NCI-H1092 treated with DMSO at 0.1 percent for 48 hours (cell line): ENCODE data around the gene TNNT1.
A peak's percentile ranks its signal among the peaks of the same experiment; 100 is the strongest.

Experiments
- DNase-seq: peaks from one replicate; lab custom pipeline; 2025; lab: John Stamatoyannopoulos, UW

TNNT1 gene

DNA sequence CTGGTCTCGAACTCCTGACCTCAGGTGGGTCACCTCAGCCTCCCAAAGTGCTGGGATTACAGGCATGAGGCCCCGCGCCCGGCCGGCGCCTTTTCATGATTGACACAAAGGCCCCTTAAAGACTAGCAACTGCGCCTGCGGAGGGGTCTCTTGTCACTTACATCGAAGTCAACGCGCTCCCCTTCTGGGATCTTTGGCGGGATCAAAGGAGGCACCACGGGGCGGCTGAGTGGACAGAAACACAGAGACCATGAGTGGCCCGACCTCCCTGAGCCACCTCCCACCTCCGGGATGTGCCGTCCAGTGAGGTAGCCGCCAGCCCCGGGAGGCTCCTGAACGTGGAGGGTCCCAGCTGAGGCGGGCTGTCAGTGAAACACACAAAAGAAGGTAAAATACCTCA is 7.3 kb downstream of the TNNT1 start:
- no peak for DNase-seq

DNA sequence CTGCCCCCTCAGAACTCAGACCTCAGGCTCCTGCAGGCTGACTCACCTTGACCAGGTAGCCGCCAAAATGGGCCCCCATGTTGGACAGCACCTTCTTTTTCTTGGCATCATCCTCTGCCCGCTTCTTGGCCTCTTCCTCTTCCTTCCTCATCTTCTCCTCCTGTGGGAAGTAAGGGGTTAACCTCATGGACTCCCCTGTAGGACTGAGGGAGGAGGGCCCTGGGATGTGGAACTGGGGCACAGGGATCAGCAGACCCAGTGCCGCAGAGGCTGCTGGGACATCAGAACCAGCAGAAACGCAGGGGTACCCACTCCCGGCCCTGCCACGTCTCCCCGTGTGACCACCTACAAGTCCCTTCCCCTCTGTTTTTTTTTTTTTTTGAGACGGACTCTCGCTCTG is 11.1 kb downstream of the TNNT1 start:
- DNase-seq, result no peak

DNA sequence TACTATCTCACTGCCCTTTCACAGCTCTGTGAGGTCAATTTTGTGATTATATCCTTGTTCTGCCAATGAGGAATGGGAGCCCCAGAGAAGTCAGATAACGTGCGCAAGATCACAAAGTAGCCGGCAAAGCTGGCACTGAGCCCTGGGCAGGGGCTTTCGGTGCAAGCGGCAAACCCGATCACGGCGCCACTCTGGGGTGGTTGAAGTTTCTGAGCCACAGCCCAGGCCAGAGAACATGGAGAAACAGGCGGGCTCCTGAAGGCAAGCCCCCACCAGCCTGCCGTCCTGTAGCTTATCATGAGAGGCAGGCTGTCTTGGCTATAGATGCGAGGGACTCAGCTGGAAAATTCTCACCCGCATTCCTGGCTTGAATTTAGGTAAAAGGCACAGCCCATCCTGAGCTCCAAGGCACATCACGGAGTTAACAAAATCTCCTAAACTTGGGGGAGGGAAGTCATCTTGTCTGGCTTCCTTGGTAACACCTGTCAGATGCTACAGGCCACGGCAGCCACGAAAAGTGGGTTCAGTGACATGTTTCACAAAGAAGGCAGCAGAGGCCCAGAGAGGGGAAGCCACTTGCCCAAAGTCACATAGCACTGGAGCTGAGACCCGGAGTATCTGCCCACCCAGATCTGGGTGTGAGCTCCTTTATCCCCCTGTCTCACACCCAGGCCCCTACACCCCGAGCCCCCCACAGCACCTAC is 12.5 kb downstream of the TNNT1 start:
- DNase-seq, result no peak

DNA sequence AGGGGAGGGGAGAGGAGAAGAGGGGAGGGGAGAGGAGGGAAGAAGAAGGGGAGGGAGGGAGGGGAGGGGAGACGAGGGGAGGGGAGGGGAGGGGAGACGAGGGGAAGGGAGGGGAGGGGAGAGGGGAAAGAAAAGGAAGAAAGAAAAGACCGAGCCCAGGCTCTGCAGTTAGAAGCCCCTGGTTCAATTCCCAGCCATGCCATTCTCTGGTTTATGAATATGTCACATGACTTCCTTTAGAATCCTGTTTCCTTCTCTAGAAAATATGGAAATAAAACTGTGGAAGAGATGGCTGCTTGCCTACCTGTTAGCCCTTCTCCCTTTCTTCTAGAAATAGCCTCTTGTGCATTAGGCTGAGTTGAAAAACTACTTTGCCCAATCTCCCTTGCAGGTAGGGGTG is 14.3 kb downstream of the TNNT1 start:
- DNase-seq, result no peak

DNA sequence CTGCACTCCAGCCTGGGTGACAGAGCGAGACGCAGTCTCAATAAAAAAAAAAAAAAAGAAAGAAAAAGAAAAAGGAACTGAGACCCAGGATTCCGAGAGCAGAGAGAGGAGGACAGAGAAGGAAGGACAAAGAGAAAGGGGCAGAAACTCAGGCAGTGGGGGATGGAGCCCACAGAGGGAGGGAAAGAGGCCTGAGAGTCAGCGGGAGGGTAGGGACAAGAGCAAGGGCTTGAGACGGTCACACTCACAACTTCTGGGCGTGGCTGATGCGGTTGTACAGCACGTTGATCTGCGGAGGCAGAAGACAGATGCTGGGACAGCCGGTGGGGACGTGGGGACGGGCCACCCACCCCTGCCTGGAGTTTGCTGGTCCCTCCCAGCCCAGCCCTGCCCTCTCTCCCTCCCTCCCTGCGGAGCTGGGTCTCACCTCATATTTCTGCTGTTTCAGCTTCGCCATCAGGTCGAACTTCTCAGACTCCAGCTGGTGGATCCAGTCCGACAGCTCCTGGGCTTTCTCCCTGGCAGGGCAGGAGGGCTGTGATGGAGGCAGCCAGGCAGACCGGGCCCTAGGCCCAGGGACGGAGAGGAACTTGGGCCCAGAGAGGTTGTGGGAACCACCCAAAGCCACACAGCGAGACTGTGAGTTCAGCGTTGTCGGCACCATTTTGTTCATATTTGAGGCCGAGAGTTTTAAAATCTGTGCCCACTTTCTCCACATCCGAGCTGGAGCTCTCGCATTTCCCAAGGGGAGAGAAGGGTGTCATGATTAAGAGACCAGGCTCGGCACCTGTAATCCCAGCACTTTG is 15.2 kb downstream of the TNNT1 start:
- DNase-seq, result no peak

DNA sequence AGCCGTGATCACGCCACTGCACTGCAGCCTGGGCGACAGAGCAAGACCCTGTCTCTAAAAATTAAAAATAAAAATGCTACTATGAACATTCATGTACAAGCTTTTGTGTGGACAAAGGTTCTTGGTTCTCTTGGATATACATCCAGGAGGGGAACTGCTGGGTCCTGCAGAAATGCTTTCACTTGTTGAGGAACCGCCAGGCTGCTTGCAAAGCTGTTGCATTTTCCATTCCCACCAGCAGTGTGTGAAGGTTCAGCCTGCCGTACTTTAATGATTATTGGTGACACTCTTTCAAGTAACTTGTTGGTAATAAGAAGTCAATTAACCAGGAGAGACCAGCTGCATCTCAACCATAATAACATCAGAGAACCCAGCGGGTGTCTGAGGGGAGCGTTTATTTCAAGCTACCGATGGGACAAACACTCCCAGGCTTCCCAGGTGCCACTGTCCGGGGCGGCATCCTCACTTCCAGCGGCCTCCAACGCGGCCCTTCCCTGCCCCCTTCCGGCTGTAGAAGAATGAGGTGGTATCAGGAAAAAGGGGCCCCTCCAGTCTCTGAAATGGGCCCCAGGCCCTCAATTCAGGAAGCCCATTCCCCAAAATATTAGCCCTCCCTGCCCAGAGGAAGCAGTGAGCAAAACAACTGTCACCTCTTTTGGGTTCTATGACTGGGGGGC is 16.4 kb downstream of the TNNT1 start:
- no peak for DNase-seq

DNA sequence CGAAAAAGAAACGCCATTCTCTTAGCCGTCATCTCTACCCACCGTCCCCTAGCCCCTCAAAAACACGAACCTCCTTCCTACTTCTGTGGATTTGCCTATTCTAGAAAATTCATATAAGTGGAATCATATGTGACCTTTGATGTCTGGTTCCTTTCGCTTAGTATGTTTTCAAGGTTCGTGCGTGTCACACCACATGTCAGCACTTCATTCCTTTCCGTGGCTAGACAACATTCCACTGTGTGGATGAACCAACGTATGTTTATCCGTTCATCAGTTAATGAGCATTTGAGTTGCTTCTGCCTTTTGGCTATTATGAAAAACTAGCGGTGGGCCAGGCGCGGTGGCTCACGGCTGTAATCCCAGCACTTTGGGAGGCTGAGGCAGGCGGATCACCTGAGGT is 17.6 kb downstream of the TNNT1 start:
- DNase-seq, result no peak

DNA sequence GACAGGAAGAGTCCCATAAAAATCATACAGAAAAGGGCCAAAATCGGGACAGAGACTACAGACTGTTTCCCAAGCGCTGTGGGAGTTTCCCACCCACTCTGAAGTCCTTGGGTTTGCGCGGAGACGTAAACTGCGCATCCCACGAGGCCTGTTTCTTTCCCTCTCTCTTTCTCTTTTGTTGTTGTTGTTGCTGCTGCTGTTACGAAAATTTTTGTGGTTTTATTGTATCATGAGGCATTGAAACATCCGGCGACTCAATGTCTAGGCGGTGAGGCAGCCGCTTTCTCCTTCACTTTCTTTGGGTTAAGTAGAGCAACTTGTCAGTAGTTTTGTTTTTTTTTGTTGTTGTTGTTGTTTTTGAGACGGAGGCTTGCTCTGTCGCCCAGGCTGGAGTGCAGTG is 30.0 kb downstream of the TNNT1 start:
- no peak for DNase-seq

DNA sequence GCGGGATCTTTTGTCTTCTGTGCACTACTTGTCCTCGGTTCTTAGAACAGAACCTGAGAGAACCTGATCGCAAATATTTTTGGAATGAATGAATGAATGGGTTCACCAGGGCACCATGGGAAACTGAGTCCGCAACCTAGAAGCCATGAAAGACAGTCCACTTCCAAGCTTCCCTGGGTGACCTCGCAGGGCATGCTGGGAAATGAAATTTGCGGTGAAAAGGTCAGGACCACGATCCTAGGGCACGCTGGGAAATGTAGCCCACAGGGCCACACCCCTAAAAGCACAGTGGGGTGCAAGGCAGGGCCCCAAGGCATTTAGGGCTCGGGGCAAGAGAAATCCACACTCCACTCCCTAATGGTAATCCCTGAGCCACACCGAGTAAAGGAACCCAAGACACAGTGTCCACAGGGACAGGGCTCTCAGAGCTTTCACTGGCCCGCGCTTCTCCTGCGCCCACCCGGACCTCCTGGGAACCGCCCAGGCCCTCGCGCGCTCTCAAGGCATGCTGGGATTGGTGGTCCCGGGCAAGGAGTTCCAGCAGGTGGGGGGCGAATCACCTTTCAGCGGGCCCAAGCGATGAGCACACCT is 30.5 kb downstream of the TNNT1 start:
- no peak for DNase-seq

DNA sequence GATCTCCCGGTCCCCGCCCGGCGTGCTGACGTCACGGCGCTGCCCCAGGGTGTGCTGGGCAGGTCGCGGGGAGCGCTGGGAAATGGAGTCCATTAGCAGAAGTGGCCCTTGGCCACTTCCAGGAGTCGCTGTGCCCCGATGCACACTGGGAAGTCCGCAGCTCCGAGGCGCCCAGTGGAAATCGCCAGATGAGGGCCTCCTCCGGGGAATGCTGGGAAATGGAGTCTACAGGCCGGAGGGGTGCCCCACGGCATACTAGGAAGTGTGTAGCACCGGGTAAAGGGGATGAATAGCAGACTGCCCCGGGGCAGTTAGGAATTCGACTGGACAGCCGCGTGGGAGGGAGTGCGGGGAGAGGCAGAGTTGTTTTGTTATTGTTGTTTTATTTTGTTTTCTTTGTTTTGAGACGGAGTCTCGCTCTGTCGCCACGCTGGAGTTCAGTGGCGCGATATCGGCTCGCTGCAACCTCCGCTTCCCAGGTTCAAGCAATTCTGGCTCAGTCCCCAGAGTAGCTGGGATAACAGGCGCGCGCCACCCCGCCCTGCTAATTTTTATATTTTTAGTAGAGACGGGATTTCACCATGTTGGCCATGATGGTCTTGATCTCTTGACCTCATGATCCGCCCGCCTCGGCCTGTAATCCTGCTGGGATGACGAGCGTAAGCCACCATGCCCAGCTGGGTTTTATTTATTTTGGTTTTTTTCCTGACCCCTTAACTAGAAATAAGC is 31.2 kb downstream of the TNNT1 start:
- DNase-seq, result peak; percentile 94

DNA sequence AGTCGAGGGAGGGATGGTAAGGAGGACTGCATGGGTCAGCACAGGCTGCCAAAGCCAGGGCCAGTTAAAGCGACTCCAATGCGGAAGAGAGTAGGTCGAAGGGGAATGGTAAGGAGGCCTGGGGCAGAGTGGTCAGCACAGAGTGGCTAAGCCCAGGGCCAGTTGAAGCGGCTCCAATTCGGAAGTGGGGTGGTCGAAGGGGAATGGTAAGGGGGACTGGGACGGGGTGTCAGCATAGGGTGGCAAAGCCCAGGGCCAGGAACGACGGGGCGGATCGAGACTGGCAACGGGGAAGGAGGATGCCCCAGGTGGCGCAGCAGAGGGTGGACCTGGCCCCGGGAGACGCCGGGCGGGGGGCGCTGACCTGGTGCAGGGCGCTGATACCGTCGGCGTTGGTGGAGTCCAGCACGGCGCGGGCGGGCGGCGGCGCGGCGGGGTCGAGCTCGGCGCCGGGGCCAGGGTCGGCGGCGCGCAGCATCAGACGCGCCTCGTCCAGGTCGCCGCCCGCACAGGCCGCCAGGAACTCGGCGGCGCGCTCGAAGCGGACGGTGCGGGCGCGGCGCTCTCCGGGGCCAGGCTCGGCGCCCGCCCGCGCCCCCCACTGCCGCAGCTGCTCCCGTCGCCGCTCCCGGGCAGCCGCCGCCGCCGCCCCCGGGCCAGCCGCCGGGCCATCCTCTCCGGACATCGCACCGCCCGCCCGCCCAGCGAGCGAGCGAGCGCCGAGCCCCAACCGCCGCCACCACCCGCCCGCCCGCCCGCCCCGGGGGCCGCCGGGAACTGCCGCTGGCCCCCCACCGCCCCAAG is 31.9 kb downstream of the TNNT1 start, which contains the start of gene PPP1R12C:
PPP1R12C (minus strand) TSS at position 779 of the 804 bp plus-strand sequence; CDS start at position 685, 94 bp downstream.
- no peak for DNase-seq

DNA sequence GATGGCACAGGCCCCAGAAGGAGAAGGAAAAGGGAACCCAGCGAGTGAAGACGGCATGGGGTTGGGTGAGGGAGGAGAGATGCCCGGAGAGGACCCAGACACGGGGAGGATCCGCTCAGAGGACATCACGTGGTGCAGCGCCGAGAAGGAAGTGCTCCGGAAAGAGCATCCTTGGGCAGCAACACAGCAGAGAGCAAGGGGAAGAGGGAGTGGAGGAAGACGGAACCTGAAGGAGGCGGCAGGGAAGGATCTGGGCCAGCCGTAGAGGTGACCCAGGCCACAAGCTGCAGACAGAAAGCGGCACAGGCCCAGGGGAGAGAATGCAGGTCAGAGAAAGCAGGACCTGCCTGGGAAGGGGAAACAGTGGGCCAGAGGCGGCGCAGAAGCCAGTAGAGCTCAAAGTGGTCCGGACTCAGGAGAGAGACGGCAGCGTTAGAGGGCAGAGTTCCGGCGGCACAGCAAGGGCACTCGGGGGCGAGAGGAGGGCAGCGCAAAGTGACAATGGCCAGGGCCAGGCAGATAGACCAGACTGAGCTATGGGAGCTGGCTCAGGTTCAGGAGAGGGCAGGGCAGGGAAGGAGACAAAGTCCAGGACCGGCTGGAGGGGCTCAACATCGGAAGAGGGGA is 32.7 kb downstream of the TNNT1 start:
- no peak for DNase-seq

DNA sequence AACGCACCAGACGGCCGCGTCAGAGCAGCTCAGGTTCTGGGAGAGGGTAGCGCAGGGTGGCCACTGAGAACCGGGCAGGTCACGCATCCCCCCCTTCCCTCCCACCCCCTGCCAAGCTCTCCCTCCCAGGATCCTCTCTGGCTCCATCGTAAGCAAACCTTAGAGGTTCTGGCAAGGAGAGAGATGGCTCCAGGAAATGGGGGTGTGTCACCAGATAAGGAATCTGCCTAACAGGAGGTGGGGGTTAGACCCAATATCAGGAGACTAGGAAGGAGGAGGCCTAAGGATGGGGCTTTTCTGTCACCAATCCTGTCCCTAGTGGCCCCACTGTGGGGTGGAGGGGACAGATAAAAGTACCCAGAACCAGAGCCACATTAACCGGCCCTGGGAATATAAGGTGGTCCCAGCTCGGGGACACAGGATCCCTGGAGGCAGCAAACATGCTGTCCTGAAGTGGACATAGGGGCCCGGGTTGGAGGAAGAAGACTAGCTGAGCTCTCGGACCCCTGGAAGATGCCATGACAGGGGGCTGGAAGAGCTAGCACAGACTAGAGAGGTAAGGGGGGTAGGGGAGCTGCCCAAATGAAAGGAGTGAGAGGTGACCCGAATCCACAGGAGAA is 33.5 kb downstream of the TNNT1 start:
- DNase-seq, result no peak

DNA sequence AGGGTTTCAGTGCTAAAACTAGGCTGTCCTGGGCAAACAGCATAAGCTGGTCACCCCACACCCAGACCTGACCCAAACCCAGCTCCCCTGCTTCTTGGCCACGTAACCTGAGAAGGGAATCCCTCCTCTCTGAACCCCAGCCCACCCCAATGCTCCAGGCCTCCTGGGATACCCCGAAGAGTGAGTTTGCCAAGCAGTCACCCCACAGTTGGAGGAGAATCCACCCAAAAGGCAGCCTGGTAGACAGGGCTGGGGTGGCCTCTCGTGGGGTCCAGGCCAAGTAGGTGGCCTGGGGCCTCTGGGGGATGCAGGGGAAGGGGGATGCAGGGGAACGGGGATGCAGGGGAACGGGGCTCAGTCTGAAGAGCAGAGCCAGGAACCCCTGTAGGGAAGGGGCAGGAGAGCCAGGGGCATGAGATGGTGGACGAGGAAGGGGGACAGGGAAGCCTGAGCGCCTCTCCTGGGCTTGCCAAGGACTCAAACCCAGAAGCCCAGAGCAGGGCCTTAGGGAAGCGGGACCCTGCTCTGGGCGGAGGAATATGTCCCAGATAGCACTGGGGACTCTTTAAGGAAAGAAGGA is 34.4 kb downstream of the TNNT1 start:
- DNase-seq, result no peak

DNA sequence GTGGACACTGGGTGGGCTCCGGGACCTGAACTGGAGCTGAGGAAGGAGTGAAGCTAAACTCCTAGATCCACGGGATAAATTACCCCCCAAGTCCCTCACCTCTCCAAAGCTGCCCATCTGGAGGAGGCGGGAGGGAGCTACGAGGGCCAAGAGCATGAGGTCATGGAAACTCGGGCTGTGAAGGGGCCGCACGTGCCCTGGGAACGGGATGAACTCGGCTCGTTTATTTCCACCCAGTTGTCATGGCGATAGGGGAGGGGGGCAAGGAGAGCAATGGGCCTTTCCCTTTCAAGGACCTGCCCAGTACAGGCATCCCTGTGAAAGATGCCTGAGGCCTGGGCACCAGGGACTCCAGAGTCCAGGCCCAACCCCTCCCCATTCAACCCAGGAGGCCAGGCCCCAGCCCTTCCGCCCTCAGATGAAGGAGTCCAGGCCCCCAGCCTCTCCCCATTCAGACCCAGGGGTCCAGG is 35.4 kb downstream of the TNNT1 start:
- no peak for DNase-seq

DNA sequence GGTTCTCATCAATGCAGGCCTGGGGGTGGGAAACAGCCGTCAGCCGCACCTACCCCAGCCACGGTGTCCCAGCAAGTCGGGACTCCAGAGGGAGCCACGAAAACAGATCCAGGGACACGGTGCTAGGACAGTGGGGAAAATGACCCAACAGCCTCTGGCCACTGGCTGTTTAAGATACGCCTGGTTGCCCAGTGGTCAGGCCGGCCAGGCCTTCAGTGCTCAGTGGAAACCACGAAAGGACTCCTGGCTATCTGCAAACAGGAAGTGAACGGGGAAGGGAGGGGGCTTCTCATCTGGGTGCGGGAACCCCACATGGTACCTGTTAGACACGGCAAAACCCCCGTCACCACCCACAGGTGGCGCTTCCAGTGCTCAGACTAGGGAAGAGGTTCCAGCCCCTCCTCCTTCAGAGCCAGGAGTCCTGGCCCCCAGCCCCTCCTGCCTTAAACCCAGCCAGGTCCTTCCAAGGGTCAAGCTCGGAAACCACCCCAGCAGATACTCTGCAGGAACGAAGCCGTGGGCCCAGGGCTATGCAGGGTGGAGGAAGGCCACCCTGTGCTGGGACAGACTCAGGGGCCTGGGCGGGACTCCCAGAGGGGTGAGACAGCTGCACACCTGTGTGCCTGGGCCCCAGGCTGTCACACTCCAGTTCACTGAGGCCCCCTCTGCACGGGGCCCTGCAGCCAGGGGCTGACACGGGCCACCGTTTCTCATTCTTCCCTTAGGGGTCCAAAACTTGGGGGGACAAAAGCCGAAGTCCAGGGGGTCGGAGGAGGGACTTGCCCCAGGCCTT is 36.0 kb downstream of the TNNT1 start:
- no peak for DNase-seq

DNA sequence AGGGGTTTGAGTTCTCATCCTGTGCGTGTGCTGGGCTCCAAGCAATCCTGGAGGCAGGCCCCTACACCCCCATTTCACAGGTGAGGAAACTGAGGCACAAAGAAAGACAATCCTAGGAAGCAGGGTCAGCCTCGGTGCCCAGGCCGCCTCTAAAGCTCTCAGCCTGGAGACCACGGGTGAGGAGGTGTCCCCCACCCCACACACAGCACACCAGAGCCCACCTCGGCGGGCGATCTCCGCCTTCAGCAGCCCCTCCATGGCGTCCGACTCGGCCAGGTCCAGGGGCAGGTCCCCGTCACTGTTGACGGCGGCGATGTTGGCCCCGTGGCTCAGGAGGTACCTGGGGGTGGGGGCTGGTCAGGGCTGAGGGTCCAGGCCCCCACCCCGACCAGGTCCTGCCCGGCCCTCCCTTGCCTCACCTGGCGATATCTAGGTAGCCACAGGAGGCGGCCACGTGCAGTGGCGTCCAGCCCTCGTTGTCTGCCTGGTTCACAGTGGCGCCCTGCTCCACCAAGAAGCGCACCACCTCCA is 36.7 kb downstream of the TNNT1 start:
- no peak for DNase-seq

DNA sequence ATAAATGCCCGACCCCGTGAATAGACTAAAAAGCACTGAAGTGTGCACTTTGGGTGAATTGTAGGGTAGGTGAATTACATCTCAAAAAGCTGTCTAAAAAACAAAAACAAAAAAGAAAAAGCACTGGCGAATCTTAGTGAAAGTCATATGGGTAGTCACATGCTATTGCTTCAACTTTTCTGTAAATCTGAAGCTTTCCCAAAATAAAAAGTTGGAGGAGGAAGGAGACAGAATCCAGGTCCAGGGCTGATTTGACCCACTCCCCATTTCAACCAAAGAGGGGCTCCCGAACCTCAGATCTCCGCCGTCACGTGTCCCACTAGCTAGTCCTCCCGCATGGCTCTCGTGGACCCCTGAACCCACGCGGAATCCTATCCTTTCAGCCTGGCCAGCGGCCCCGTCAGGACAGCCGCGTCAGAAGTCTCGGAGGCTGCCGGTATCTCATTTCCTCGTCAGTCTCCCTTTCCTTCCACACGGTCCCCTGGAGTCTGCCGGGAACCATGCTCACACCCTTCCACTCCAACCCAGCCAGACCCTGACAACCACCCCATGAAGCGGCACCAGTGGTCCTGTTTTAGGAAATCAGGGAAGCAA is 37.7 kb downstream of the TNNT1 start:
- no peak for DNase-seq
